HCT116 (cell line): ENCODE results near the gene APOBEC3B. TPM values are rescaled to one million over a fixed set of nuclear protein-coding genes. Genes with fewer than 3 reads are reported as not detected.

Source experiments
- ATAC-seq: fragments of 200-7000 bp; cut with Tn5 transposase; 2 replicates; pipeline ENCODE4 v1.9.1; 2020; ENCODE audit warnings: mild to moderate bottlenecking, moderate library complexity
- BruUV-seq: library from RNA; stranded (reverse); fragments of 400-500 nt; replicated peaks from 2 replicates; lab custom pipeline; 2021; lab: Mats Ljungman, UMichigan
- CTCF ChIA-PET: fragments of 300-600 bp; sonication (Branson Sonifier 250); formaldehyde crosslinking; loops from one replicate; lab custom pipeline; 2021; ENCODE audit warnings: antibody characterized with exemption; lab: Charles Lee
- POLR2A ChIA-PET: fragments of 300-600, 350-600 bp; sonication (Branson Sonifier 250); formaldehyde crosslinking; loops from one replicate; lab custom pipeline; 2021; ENCODE audit warnings: antibody characterized with exemption; lab: Charles Lee
- RAD21 ChIA-PET, 2 experiments: fragments of 300-600 bp; sonication (Branson Sonifier 250); formaldehyde crosslinking; loops; one replicate each; lab custom pipeline; 2023; ENCODE audit warnings: low total read pairs in 2 of 2; ENCODE audit not compliant: uncharacterized antibody in 2 of 2, unreplicated experiment in 2 of 2, low non-redundant PET in 1 of 2; lab: Charles Lee
- DNase-seq: peaks from one replicate; pipeline ENCODE4 v3.0.0-alpha.2; 2010; ENCODE audit warnings: low read depth, low spot score
- H2AFZ ChIP-seq: fragments of 200-600 bp; shearing (Covaris generic), sonication (generic); 2 replicates; pipeline ENCODE4 v1.6.1; 2017; ENCODE audit warnings: low read depth, mixed run types, mixed read lengths, antibody characterized with exemption, low read length; ENCODE audit not compliant: poor library complexity, severe bottlenecking
- H3K27ac ChIP-seq: 2 replicates; pipeline ENCODE4 v1.5.1; 2012; ENCODE audit warnings: low read depth, low read length
- H3K27me3 ChIP-seq: fragments of 200-600 bp; sonication (generic); 2 replicates; pipeline ENCODE4 v1.6.1; 2016; ENCODE audit warnings: mixed run types, low read length, mixed read lengths; ENCODE audit not compliant: insufficient read depth
- H3K36me3 ChIP-seq, 2 experiments: fragments of 200-500 bp in 1 of 2; fragments of 200-600 bp in 1 of 2; sonication (Bioruptor generic) in 1 of 2; sonication (generic) in 1 of 2; 2 replicates each; pipeline versions ENCODE4 v1.5.1 to v1.6.1; 2014 to 2016; ENCODE audit warnings: low read length in 2 of 2, inconsistent platforms in 1 of 2, mixed read lengths in 1 of 2, mixed run types in 1 of 2; ENCODE audit not compliant: insufficient read depth in 2 of 2, control insufficient read depth in 1 of 2
- H3K4me1 ChIP-seq, 2 experiments: fragments of 200-600 bp in 1 of 2; sonication (generic) in 1 of 2; 2 replicates each; pipeline versions ENCODE4 v1.5.1 to v1.6.1; 2012 to 2017; ENCODE audit warnings: low read length in 2 of 2, inconsistent platforms in 1 of 2, mild to moderate bottlenecking in 1 of 2, mixed read lengths in 1 of 2, mixed run types in 1 of 2, moderate library complexity in 1 of 2; ENCODE audit not compliant: insufficient read depth in 2 of 2, control insufficient read depth in 1 of 2
- H3K4me2 ChIP-seq: fragments of 200-600 bp; sonication (generic); 2 replicates; pipeline ENCODE4 v1.6.1; 2017; ENCODE audit warnings: mixed run types, low read length, mixed read lengths
- H3K4me3 ChIP-seq, 2 experiments: fragments of 200-600 bp in 1 of 2; sonication (generic) in 1 of 2; replicated peaks in 1 of 2; 2 replicates each; pipeline ENCODE4 v1.5.1; 2011 to 2016; ENCODE audit warnings: low read length in 2 of 2, control low read depth in 1 of 2, low read depth in 1 of 2, mild to moderate bottlenecking in 1 of 2, mixed read lengths in 1 of 2, mixed run types in 1 of 2
- H3K79me2 ChIP-seq: fragments of 200-600 bp; sonication (generic); 2 replicates; pipeline ENCODE4 v1.6.1; 2017; ENCODE audit warnings: mild to moderate bottlenecking, mixed run types, low read length, moderate library complexity, mixed read lengths; ENCODE audit not compliant: insufficient read depth
- H3K9ac ChIP-seq: fragments of 200-600 bp; sonication (generic); 2 replicates; pipeline ENCODE4 v1.6.1; 2016; ENCODE audit warnings: low read length, mixed read lengths
- H3K9me2 ChIP-seq: fragments of 200-600 bp; sonication (generic), shearing (Covaris generic); 2 replicates; pipeline ENCODE4 v1.6.1; 2017; ENCODE audit warnings: mixed run types, mild to moderate bottlenecking, moderate library complexity; ENCODE audit not compliant: insufficient read depth
- H3K9me3 ChIP-seq, 2 experiments: fragments of 200-500 bp in 1 of 2; fragments of 200-600 bp in 1 of 2; sonication (Bioruptor generic) in 1 of 2; sonication (generic) in 1 of 2; 2 replicates each; pipeline ENCODE4 v1.6.1; 2014 to 2017; ENCODE audit warnings: low read length in 2 of 2, mixed read lengths in 2 of 2, inconsistent platforms in 1 of 2, low read depth in 1 of 2, mild to moderate bottlenecking in 1 of 2, mixed run types in 1 of 2, moderate library complexity in 1 of 2; ENCODE audit not compliant: control insufficient read depth in 1 of 2, insufficient read depth in 1 of 2
- H4K20me1 ChIP-seq: fragments of 200-600 bp; sonication (generic), shearing (Covaris generic); 2 replicates; pipeline ENCODE4 v1.6.1; 2017; ENCODE audit warnings: mixed run types, mild to moderate bottlenecking, moderate library complexity; ENCODE audit not compliant: insufficient read depth
- CEBPB ChIP-seq: IDR thresholded peaks from 2 replicates; pipeline ENCODE4 v1.6.1; 2012; ENCODE audit warnings: low read depth
- FOSL1 ChIP-seq: IDR thresholded peaks from 2 replicates; pipeline ENCODE4 v1.6.1; 2012; ENCODE audit warnings: low read depth
- RAD21 ChIP-seq: IDR thresholded peaks from 2 replicates; pipeline ENCODE4 v1.6.1; 2012; ENCODE audit warnings: low read depth, mild to moderate bottlenecking
- YY1 ChIP-seq: IDR thresholded peaks from 2 replicates; pipeline ENCODE4 v1.6.1; 2011; ENCODE audit warnings: low read length, low read depth, moderate library complexity, mild to moderate bottlenecking; ENCODE audit not compliant: insufficient replicate concordance; ENCODE audit errors: extremely low read depth
- ZNF274 ChIP-seq: fragments of 200-500 bp; sonication (Bioruptor generic); IDR thresholded peaks from 2 replicates; pipeline ENCODE4 v1.6.1; 2014; ENCODE audit warnings: mild to moderate bottlenecking, low read depth, low read length, inconsistent platforms
- intact Hi-C: fragments of 100-400 bp; cut with micrococcal nuclease; formaldehyde crosslinking; loops from 2 replicates; pipeline ENCODE4 v1.10.0; 2022
- total RNA-seq: library from RNA; stranded (reverse); gene quantifications from one replicate; pipeline ENCODE4 v1.2.1, GENCODE V29; 2021; ENCODE audit not compliant: unreplicated experiment
- TF ChIP-seq, protein P1 (sequence below): IDR thresholded peaks from 2 replicates; pipeline ENCODE4 v1.6.1; 2012

Gene APOBEC3B
- total RNA-seq, 1 experiment from 2014 or later: 10.3 TPM

DNA sequence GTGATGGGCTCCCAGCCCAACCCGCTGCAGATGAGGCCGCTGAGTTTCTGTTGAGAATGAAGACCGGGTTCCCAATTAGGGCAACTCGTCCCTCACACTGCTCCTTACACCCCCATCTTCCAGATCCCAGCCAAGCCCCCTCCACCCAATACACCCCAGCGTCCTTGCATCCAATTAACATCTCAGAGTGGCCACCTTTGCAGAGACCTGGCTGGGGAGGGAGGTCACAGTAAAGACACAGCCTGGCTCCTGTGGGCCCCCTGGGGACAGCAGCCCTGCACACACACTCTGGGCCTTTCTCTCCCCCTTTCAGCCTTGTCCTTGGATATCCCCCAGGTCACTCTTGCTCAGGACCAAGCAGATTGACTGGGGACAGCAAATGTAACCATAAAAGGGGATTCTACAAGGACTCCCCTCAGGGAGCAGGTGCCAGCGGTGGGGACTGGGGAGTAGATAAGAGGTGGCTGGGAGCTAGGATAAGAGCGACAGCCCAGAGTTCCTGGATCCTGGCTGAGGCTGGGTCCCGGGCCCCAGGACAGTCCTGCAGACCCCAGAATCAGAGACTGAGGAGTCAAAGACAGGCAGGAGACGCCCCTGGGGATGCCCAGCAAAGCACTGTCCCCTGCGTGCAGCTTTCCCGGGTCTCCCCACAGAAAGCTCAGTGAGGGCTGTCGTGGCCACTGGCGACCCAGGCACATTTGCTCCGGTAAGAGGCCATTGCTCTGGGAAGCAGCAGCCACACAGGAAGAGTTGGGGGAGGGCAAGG lies 16.4 kb upstream of the APOBEC3B start:
- H3K27ac ChIP-seq: no peak overlapping the region
- intact Hi-C loops: no loop called here
- no peak overlapping the region for H3K9ac ChIP-seq
- H3K27me3 ChIP-seq: no peaks in the 10 kb centered on the region
- CTCF ChIA-PET: no interaction called here
- H3K9me3 ChIP-seq: no peaks in the 10 kb centered on the region
- no peak overlapping the region for H2AFZ ChIP-seq
- TF ChIP-seq CEBPB: no peak
- TF ChIP-seq ZNF274: no peak
- TF ChIP-seq YY1: no peak
- H3K4me1 ChIP-seq: peaks cover 2 to 6% of the 10 kb centered on the region in 2 experiments; a peak in 3 of 4 replicates
- H3K36me3 ChIP-seq: no peaks in the 10 kb centered on the region
- H3K4me2 ChIP-seq: no peak overlapping the region
- H3K9me2 ChIP-seq: no peaks in the 10 kb centered on the region
- RAD21 ChIA-PET: no interaction called here
- no peaks in the 10 kb centered on the region for H4K20me1 ChIP-seq
- BruUV-seq: no TSS peak
- POLR2A ChIA-PET: no interaction called here
- DNase-seq (no peak), ATAC-seq (no peak)
- no peak overlapping the region for H3K4me3 ChIP-seq
- H3K79me2 ChIP-seq: no peaks in the 10 kb centered on the region

DNA sequence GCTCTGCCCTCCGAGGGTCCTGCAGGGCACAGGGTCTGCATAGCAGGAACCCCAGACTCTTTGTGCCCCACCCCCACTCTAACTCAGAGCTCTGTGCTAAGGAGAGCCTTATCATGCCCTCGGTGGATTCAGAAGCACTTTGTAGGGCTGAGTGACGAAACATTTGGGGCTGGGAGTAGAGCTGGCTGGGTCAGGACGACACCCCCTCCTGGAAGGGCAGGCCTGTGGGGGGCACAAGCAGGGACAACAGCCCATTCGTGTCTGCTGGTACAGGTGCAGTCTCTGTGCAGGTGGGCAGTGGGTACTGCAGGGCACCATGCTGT lies 15.8 kb upstream of the APOBEC3B start:
- ChIA-PET POLR2A (no interaction called here), RAD21 (no interaction called here), CTCF (no interaction called here)
- Histone ChIP-seq H3K4me2 (no peak overlapping the region), H3K27ac (no peak overlapping the region), H3K9me3 (no peaks in the 10 kb centered on the region), H3K27me3 (no peaks in the 10 kb centered on the region), H2AFZ (no peak overlapping the region), H3K36me3 (no peaks in the 10 kb centered on the region), H4K20me1 (no peaks in the 10 kb centered on the region), H3K79me2 (no peaks in the 10 kb centered on the region), H3K4me3 (no peak overlapping the region), H3K9ac (no peak overlapping the region), H3K4me1 (peaks cover 2 to 6% of the 10 kb centered on the region in 2 experiments; a peak in 3 of 4 replicates), H3K9me2 (no peaks in the 10 kb centered on the region)
- no peak for ATAC-seq
- DNase-seq: no peak
- TF ChIP-seq, protein P1, sequence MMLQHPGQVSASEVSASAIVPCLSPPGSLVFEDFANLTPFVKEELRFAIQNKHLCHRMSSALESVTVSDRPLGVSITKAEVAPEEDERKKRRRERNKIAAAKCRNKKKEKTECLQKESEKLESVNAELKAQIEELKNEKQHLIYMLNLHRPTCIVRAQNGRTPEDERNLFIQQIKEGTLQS: no peak
- TF ChIP-seq RAD21: no peak
- no peak for TF ChIP-seq FOSL1
- intact Hi-C loops: no loop called here
- BruUV-seq: no TSS peak
